Fibroblast of upper back skin (primary cell): Measurements from ENCODE around the gene BGLAP.

ENCODE experiments used
- DNase-seq: peaks from one replicate; pipeline ENCODE4 v3.0.0-alpha.2; 2013

BGLAP gene

GRCh38 chr1:156228501-156228900 is 13.5 kb upstream of the BGLAP start:
- DNase-seq = no peak

GRCh38 chr1:156229809-156230472 is 12.0 kb upstream of the BGLAP start:
- no peak for DNase-seq

- DNase-seq = no peak
These were observed 11.5 kb upstream of the BGLAP start for GRCh38 chr1:156230473-156230837.

GRCh38 chr1:156232201-156232894 is 9.6 kb upstream of the BGLAP start:
- no peak for DNase-seq

GRCh38 chr1:156233426-156234127 is 8.4 kb upstream of the BGLAP start:
- peak; percentile 89 for DNase-seq

GRCh38 chr1:156236164-156236563 is 5.8 kb upstream of the BGLAP start:
- DNase-seq = no peak

- DNase-seq = no peak
These were observed 3.7 kb upstream of the BGLAP start for GRCh38 chr1:156238248-156238647.

GRCh38 chr1:156241311-156241811 is 623 bp upstream of the BGLAP start:
- peak; percentile 28 for DNase-seq

- no peak for DNase-seq
These were observed 754 bp downstream of the BGLAP start for GRCh38 chr1:156242738-156243137.

GRCh38 chr1:156244126-156244525 is 2.1 kb downstream of the BGLAP start:
- DNase-seq = no peak

- DNase-seq = no peak
These were observed 2.7 kb downstream of the BGLAP start for GRCh38 chr1:156244712-156245111.

GRCh38 chr1:156245451-156246232 is 3.7 kb downstream of the BGLAP start:
- DNase-seq = no peak

- DNase-seq = no peak
These were observed 4.3 kb downstream of the BGLAP start for GRCh38 chr1:156246241-156246780.

- no peak for DNase-seq
These were observed 4.9 kb downstream of the BGLAP start for GRCh38 chr1:156246781-156247459.

GRCh38 chr1:156247460-156248322 is 5.7 kb downstream of the BGLAP start, which contains the start of gene PAQR6:
PAQR6 (minus strand) TSS chr1:156248056; CDS start chr1:156246731, 1,325 bp downstream.
- no peak for DNase-seq

GRCh38 chr1:156248323-156248683 is 6.3 kb downstream of the BGLAP start:
- DNase-seq = no peak

- no peak for DNase-seq
These were observed 7.6 kb downstream of the BGLAP start for GRCh38 chr1:156249593-156249992.

GRCh38 chr1:156251527-156251926 is 9.5 kb downstream of the BGLAP start:
- no peak for DNase-seq

GRCh38 chr1:156253634-156254033 is 11.7 kb downstream of the BGLAP start:
- DNase-seq = no peak

- no peak for DNase-seq
These were observed 15.7 kb downstream of the BGLAP start for GRCh38 chr1:156257711-156258110.

- DNase-seq = no peak
These were observed 16.9 kb downstream of the BGLAP start for GRCh38 chr1:156258859-156259258.
